Colonic mucosa (tissue), 4 donors: Measurements from ENCODE around the gene SYT3. TPM values are rescaled to one million over a fixed set of nuclear protein-coding genes. Genes with fewer than 3 reads are reported as not detected.

Source experiments
- DNase-seq: peaks from one replicate; pipeline ENCODE4 v3.0.0-alpha.2; 2020
- H3K27ac ChIP-seq: fragments of 200-600 bp; one replicate; pipeline ENCODE4 v1.8.0; 2021
- H3K27me3 ChIP-seq: fragments of 200-600 bp; one replicate; pipeline ENCODE4 v1.8.0; 2021
- H3K36me3 ChIP-seq: fragments of 200-600 bp; one replicate; pipeline ENCODE4 v1.8.0; 2021
- H3K4me1 ChIP-seq: fragments of 200-600 bp; one replicate; pipeline ENCODE4 v1.8.0; 2021; ENCODE audit warnings: mild to moderate bottlenecking
- H3K4me3 ChIP-seq: fragments of 200-600 bp; one replicate; pipeline ENCODE4 v1.8.0; 2021
- H3K9ac ChIP-seq, 2 donors: one replicate each; pipeline ENCODE4 v1.7.0; 2013; ENCODE audit warnings: control low read depth in 2 of 2, low read depth in 2 of 2, low read length in 2 of 2
- H3K9me3 ChIP-seq: fragments of 200-600 bp; one replicate; pipeline ENCODE4 v1.8.0; 2021
- intact Hi-C: fragments of 100-400 bp; cut with DNase I; formaldehyde crosslinking; loops from one replicate; pipeline ENCODE4 v1.14.1; 2022
- total RNA-seq, 2 donors: library from RNA; stranded (reverse); fragmentation: NEBNext Ultra II Directional in 1 of 2; extraction: Animal tissue kit (Norgen Biotek cat#: 25700) in 1 of 2; gene quantifications; one replicate each; pipeline ENCODE4 v1.2.1, GENCODE V29; 2021
- TF ChIP-seq, protein P1 (sequence below): fragments of 200-600 bp; IDR thresholded peaks from one replicate; pipeline ENCODE4 v1.8.0; 2022; ENCODE audit warnings: antibody characterized with exemption, mild to moderate bottlenecking
- donor health status: healthy.
- donor health status: DM: no; HTN: no; CAD: no.
- donor health status: DM: no; HTN: no; CAD: no.

SYT3 gene
- total RNA-seq, 2 donors from 2014 or later: 0.13 TPM; not detected in 1

DNA sequence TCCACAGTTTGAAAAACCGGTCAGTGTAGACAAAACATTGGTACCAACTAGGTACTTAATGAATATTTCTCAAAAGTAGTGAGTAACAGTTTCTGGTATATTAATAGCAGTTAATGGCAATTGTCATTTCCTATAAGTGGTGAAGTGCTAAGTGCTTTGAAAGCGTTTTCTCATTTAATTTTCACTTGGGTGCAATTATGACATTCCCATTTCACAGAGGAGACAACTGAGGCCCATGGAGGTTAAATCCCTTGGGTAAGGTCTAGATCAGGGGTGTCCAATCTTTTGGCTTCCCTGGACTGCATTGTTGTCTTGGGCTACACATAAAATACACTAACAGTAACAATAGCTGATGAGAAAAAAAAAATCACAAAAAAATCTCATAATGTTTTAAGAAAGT is 687 bp upstream of the SYT3 start:
- intact Hi-C loops: no loop called here
- DNase-seq: no peak
- Histone ChIP-seq H3K27ac (no peak overlapping the region), H3K9ac (no peak overlapping the region), H3K4me1 (no peaks in the 10 kb centered on the region), H3K27me3 (peaks cover 28% of the 10 kb centered on the region), H3K4me3 (no peak overlapping the region), H3K9me3 (no peaks in the 10 kb centered on the region), H3K36me3 (no peaks in the 10 kb centered on the region)
- TF ChIP-seq, protein P1, sequence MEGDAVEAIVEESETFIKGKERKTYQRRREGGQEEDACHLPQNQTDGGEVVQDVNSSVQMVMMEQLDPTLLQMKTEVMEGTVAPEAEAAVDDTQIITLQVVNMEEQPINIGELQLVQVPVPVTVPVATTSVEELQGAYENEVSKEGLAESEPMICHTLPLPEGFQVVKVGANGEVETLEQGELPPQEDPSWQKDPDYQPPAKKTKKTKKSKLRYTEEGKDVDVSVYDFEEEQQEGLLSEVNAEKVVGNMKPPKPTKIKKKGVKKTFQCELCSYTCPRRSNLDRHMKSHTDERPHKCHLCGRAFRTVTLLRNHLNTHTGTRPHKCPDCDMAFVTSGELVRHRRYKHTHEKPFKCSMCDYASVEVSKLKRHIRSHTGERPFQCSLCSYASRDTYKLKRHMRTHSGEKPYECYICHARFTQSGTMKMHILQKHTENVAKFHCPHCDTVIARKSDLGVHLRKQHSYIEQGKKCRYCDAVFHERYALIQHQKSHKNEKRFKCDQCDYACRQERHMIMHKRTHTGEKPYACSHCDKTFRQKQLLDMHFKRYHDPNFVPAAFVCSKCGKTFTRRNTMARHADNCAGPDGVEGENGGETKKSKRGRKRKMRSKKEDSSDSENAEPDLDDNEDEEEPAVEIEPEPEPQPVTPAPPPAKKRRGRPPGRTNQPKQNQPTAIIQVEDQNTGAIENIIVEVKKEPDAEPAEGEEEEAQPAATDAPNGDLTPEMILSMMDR: no peak

DNA sequence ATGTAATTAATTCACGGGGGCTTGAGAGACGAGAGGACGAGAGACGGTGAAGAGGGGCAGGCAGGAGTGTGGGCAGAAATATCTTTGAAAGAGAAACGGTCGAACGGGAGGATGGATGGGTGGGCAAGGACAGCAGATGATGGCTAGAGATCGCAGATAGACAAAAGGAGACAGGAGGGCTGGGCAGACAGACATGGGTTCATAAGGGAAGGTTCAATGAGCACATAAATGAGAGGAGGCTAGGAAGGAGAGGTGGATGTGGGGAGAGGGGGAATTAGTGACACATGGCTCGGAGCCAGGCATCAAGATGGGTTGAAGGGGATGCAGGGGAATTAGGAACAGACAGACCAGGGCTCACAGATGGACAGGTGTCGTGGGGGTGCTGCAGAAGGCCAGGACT is 1.1 kb downstream of the SYT3 start:
- TF ChIP-seq, protein P1: no peak
- Histone ChIP-seq H3K36me3 (no peaks in the 10 kb centered on the region), H3K9ac (no peak overlapping the region), H3K27me3 (peaks cover 28% of the 10 kb centered on the region), H3K9me3 (peaks cover 5% of the 10 kb centered on the region), H3K4me1 (no peaks in the 10 kb centered on the region), H3K4me3 (no peak overlapping the region), H3K27ac (no peak overlapping the region)
- DNase-seq: no peak
- intact Hi-C loops: no loop called here

DNA sequence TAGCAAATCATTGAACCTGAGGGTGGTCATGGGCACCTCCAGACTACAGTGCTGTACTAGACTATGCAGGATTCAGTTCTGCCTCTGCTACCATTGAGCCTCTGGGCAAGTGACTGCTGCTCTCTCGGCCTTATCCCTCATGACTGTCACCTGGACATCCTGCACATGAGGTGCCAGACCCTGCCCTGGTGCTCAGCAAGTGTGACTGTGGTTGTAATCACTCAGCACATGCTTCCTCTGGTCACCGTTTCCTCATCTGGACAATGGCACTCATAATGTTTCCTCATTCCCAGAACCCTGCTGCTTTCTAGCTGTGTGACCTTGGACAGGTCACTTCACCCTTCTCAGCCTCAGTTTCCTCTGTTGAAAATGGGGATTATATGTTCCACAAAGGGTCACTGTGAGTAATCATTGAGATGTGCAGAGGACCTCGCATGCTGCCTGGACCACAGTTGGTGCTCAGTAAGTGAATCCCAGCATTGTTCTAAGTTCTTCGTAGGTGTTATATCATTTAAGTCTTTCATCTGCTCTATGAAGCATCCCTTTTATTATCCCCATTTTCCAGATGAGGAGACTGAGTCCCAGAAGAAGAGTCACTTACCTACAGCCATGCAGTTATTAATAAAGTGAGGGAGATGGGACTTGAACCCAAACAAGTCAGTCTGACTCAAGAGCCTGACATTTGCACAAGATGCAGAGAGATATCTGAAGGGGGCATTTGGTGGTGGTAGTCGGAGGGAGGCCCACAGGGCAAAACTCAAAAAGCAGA is 3.2 kb downstream of the SYT3 start:
- peaks cover 5% of the 10 kb centered on the region for H3K9me3 ChIP-seq
- peaks cover 28% of the 10 kb centered on the region for H3K27me3 ChIP-seq
- no peaks in the 10 kb centered on the region for H3K4me1 ChIP-seq
- DNase-seq: no peak
- TF ChIP-seq, protein P1: no peak
- intact Hi-C loops: no loop called here
- no peaks in the 10 kb centered on the region for H3K36me3 ChIP-seq
- no peak overlapping the region for H3K27ac ChIP-seq
- no peak overlapping the region for H3K4me3 ChIP-seq
- H3K9ac ChIP-seq: no peak overlapping the region

DNA sequence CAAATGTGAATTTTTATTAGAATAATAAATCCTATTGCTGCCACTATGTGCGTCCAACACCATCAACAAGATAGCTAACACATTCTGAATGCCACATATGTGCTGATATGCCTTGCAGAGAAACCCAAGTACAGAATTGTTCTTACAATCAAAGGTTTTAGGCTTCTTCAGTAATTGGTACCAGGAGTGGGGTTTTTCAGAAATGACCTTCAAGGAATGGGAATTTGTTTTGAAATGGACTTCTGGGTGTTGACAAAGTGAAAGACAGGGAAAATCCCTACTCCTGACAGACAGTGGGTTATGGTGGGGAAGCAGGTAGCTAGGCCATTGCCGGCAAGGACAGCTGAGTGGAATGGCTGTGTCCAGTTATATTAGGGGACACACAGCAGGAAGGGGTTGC is 5.7 kb downstream of the SYT3 start:
- TF ChIP-seq, protein P1: no peak
- Histone ChIP-seq H3K36me3 (no peaks in the 10 kb centered on the region), H3K27ac (no peak overlapping the region), H3K4me1 (no peaks in the 10 kb centered on the region), H3K4me3 (no peak overlapping the region), H3K9me3 (peaks cover 5% of the 10 kb centered on the region), H3K9ac (no peak overlapping the region), H3K27me3 (peaks cover 11% of the 10 kb centered on the region)
- no peak for DNase-seq
- intact Hi-C loops: no loop called here

DNA sequence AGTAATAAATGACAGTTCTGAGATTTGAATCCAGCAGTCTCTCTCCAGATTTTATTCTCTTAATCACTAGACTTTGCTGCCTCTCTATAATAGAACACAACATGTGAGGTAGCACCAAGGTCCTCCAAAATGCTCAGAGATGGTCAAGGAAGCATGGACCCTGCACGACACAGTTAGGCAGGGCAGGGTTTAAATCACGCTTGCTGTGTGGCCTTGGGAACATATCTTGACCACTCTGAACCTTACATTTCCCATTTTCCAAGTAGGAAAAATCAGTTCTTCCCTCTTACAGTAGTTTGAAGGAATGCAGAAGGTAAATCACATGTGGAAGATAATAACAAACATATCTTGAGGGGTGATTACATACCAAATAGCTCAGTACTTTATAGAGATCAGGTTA is 6.3 kb downstream of the SYT3 start:
- no peak overlapping the region for H3K27ac ChIP-seq
- H3K36me3 ChIP-seq: no peaks in the 10 kb centered on the region
- H3K4me3 ChIP-seq: no peak overlapping the region
- intact Hi-C loops: no loop called here
- H3K27me3 ChIP-seq: peaks cover 6% of the 10 kb centered on the region
- H3K9me3 ChIP-seq: peaks cover 5% of the 10 kb centered on the region
- H3K4me1 ChIP-seq: no peaks in the 10 kb centered on the region
- TF ChIP-seq, protein P1: no peak
- no peak for DNase-seq
- H3K9ac ChIP-seq: no peak overlapping the region
